Suppressor macrophage treated with lipopolysaccharide for 4 hours (primary cell): ENCODE data around the gene UBR3.
"Not testable (repeated sequence)": the region's sequence is repeated elsewhere in the genome, so short reads cannot be mapped to it uniquely, and the experiment has no call there.

Experiments used
- DNase-seq: peaks from one replicate; pipeline ENCODE4 v3.0.0-alpha.2; 2020

UBR3 gene

GRCh38 chr2:169868951-169869350 is 41.7 kb downstream of the UBR3 start:
- no peak for DNase-seq

- not testable (repeated sequence) for DNase-seq
Measured at GRCh38 chr2:169871369-169871768, 44.1 kb downstream of the UBR3 start.

- no peak for DNase-seq
Measured at GRCh38 chr2:169871994-169872393, 44.7 kb downstream of the UBR3 start.

GRCh38 chr2:169877398-169877797 is 50.1 kb downstream of the UBR3 start:
- DNase-seq = peak; percentile 7

- no peak for DNase-seq
Measured at GRCh38 chr2:169887120-169887519, 59.9 kb downstream of the UBR3 start.

GRCh38 chr2:169891593-169892298 is 64.5 kb downstream of the UBR3 start:
- DNase-seq = no peak

- DNase-seq = no peak
Measured at GRCh38 chr2:169892951-169893350, 65.7 kb downstream of the UBR3 start.

- DNase-seq = no peak
Measured at GRCh38 chr2:169895294-169895985, 68.2 kb downstream of the UBR3 start.

GRCh38 chr2:169897834-169898233 is 70.6 kb downstream of the UBR3 start:
- DNase-seq = no peak

GRCh38 chr2:169900103-169900502 is 72.8 kb downstream of the UBR3 start:
- not testable (repeated sequence) for DNase-seq

GRCh38 chr2:169900686-169901085 is 73.4 kb downstream of the UBR3 start:
- DNase-seq = no peak

- no peak for DNase-seq
Measured at GRCh38 chr2:169906731-169907130, 79.5 kb downstream of the UBR3 start.

GRCh38 chr2:169909376-169909775 is 82.1 kb downstream of the UBR3 start:
- no peak for DNase-seq

GRCh38 chr2:169910109-169910799 is 83.0 kb downstream of the UBR3 start:
- no peak for DNase-seq

- DNase-seq = no peak
Measured at GRCh38 chr2:169911119-169911518, 83.9 kb downstream of the UBR3 start.

- no peak for DNase-seq
Measured at GRCh38 chr2:169916623-169917022, 89.4 kb downstream of the UBR3 start.

- no peak for DNase-seq
Measured at GRCh38 chr2:169923977-169924376, 96.7 kb downstream of the UBR3 start.

- no peak for DNase-seq
Measured at GRCh38 chr2:169925968-169926367, 98.7 kb downstream of the UBR3 start.

- peak; percentile 63 for DNase-seq
Measured at GRCh38 chr2:169928463-169928864, 101.2 kb downstream of the UBR3 start.

- peak; percentile 50 for DNase-seq
Measured at GRCh38 chr2:169933124-169933711, 106.0 kb downstream of the UBR3 start.

GRCh38 chr2:169936652-169937051 is 109.4 kb downstream of the UBR3 start:
- DNase-seq = not testable (repeated sequence)

- no peak for DNase-seq
Measured at GRCh38 chr2:169945515-169945914, 118.3 kb downstream of the UBR3 start.

GRCh38 chr2:169946092-169946491 is 118.8 kb downstream of the UBR3 start:
- DNase-seq = no peak

- DNase-seq = no peak
Measured at GRCh38 chr2:169946546-169946945, 119.3 kb downstream of the UBR3 start.
